HepG2 (cell line): ENCODE data around the gene BCL6B. TPM values are rescaled to one million over a fixed set of nuclear protein-coding genes. Genes with fewer than 3 reads are reported as not detected.

ENCODE experiments used
- IRF2 ChIP-seq: IDR thresholded peaks from 2 replicates; pipeline ENCODE4 v1.6.1; 2018; ENCODE audit warnings: missing genetic modification reagents, missing compliant biosample characterization
- SMAD1 ChIP-seq: sonication (generic); formaldehyde crosslinking; IDR thresholded peaks from 2 replicates; pipeline ENCODE4 v1.4.0; 2020; ENCODE audit warnings: missing genetic modification reagents, low read depth, mild to moderate bottlenecking, borderline replicate concordance
- polyA plus RNA-seq, 8 experiments: library from polyadenylated mRNA; depleted of rRNA in 3 of 8; stranded (reverse) in 7 of 8; unstranded in 1 of 8; fragments of >200 nt; fragmentation: Illumina TruSeq in 4 of 8; extraction: Trizol in 4 of 8; gene quantifications; 2 replicates each; pipeline versions ENCODE4 v1.2.1 to v1.2.3, GENCODE V29; 2011 to 2016; ENCODE audit warnings: low read depth in 4 of 8, missing spikeins in 1 of 8, mixed read lengths in 1 of 8; ENCODE audit not compliant: insufficient read depth in 1 of 8
- total RNA-seq, 5 experiments: library from RNA; depleted of rRNA; stranded (reverse); fragments of >200 nt; fragmentation: Illumina TruSeq; extraction: Trizol; gene quantifications; 2 replicates each; pipeline ENCODE4 v1.2.3, GENCODE V29; 2016; ENCODE audit warnings: low read depth in 1 of 5
- TF ChIP-seq, protein P1 (sequence below): sonication (generic); formaldehyde crosslinking; IDR thresholded peaks from 2 replicates; pipeline ENCODE4; 2020; ENCODE audit warnings: missing genetic modification reagents, mild to moderate bottlenecking, borderline replicate concordance
- TF ChIP-seq, protein P2 (sequence below): sonication (generic); formaldehyde crosslinking; conservative IDR thresholded peaks from 2 replicates; pipeline ENCODE4 v1.8.0; 2022; ENCODE audit warnings: mild to moderate bottlenecking, moderate library complexity, missing genetic modification reagents
- TF ChIP-seq, protein P3 (sequence below), 2 experiments: sonication (generic) in 1 of 2; formaldehyde crosslinking in 1 of 2; IDR thresholded peaks; 2 replicates each; pipeline versions ENCODE4 v1.4.0 to v1.6.1; 2016 to 2020; ENCODE audit warnings: borderline replicate concordance in 1 of 2, low read depth in 1 of 2, mild to moderate bottlenecking in 1 of 2, missing genetic modification reagents in 1 of 2
- TF ChIP-seq, protein P4 (sequence below): sonication (generic); formaldehyde crosslinking; conservative IDR thresholded peaks from 2 replicates; pipeline ENCODE4 v1.8.0; 2022; ENCODE audit warnings: low read depth, missing genetic modification reagents
- TF ChIP-seq, protein P5 (sequence below): sonication (generic); formaldehyde crosslinking; IDR thresholded peaks from 2 replicates; pipeline ENCODE4 v1.4.0; 2020; ENCODE audit warnings: low read depth, mild to moderate bottlenecking, missing genetic modification reagents

Gene BCL6B
- total and polyA plus RNA-seq, 2 of the 13 experiments (the other 11 are each of a cell fraction or from before 2014, with no cell fraction given) = not detected

DNA sequence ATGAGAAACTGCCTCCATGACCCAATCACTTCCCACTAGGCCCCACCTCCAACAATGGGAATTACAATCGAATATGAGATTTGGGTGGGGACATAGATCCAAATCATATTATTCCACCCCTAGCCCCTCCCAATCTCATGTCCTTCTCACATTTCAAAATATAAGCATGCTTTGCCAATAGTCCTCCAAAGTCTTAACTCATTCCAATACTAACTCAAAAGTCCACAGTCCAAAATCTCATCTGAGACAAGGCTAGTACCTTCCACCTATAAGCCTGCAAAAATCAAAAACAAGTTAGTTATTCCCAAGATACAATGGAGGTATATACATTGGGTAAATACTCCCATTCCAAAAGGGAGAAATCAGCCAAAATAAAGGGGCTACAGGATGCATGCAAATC lies 44.3 kb downstream of the BCL6B start (continued):
- no peak for TF ChIP-seq IRF2 (CRISPR knock-in tag)
- TF ChIP-seq, protein P1, sequence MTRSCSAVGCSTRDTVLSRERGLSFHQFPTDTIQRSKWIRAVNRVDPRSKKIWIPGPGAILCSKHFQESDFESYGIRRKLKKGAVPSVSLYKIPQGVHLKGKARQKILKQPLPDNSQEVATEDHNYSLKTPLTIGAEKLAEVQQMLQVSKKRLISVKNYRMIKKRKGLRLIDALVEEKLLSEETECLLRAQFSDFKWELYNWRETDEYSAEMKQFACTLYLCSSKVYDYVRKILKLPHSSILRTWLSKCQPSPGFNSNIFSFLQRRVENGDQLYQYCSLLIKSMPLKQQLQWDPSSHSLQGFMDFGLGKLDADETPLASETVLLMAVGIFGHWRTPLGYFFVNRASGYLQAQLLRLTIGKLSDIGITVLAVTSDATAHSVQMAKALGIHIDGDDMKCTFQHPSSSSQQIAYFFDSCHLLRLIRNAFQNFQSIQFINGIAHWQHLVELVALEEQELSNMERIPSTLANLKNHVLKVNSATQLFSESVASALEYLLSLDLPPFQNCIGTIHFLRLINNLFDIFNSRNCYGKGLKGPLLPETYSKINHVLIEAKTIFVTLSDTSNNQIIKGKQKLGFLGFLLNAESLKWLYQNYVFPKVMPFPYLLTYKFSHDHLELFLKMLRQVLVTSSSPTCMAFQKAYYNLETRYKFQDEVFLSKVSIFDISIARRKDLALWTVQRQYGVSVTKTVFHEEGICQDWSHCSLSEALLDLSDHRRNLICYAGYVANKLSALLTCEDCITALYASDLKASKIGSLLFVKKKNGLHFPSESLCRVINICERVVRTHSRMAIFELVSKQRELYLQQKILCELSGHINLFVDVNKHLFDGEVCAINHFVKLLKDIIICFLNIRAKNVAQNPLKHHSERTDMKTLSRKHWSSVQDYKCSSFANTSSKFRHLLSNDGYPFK (CRISPR knock-in tag) = no peak
- TF ChIP-seq, protein P2, sequence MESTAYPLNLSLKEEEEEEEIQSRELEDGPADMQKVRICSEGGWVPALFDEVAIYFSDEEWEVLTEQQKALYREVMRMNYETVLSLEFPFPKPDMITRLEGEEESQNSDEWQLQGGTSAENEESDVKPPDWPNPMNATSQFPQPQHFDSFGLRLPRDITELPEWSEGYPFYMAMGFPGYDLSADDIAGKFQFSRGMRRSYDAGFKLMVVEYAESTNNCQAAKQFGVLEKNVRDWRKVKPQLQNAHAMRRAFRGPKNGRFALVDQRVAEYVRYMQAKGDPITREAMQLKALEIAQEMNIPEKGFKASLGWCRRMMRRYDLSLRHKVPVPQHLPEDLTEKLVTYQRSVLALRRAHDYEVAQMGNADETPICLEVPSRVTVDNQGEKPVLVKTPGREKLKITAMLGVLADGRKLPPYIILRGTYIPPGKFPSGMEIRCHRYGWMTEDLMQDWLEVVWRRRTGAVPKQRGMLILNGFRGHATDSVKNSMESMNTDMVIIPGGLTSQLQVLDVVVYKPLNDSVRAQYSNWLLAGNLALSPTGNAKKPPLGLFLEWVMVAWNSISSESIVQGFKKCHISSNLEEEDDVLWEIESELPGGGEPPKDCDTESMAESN (CRISPR knock-in tag) = no peak
- TF ChIP-seq, protein P3, sequence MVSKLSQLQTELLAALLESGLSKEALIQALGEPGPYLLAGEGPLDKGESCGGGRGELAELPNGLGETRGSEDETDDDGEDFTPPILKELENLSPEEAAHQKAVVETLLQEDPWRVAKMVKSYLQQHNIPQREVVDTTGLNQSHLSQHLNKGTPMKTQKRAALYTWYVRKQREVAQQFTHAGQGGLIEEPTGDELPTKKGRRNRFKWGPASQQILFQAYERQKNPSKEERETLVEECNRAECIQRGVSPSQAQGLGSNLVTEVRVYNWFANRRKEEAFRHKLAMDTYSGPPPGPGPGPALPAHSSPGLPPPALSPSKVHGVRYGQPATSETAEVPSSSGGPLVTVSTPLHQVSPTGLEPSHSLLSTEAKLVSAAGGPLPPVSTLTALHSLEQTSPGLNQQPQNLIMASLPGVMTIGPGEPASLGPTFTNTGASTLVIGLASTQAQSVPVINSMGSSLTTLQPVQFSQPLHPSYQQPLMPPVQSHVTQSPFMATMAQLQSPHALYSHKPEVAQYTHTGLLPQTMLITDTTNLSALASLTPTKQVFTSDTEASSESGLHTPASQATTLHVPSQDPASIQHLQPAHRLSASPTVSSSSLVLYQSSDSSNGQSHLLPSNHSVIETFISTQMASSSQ (IDR thresholded peaks at IDR 0.05; ENCODE audit: low read depth) = no peak
- TF ChIP-seq, protein P3 (CRISPR knock-in tag; IDR thresholded peaks at IDR 0.05; ENCODE audit: borderline replicate concordance) = no peak
- TF ChIP-seq, protein P4, sequence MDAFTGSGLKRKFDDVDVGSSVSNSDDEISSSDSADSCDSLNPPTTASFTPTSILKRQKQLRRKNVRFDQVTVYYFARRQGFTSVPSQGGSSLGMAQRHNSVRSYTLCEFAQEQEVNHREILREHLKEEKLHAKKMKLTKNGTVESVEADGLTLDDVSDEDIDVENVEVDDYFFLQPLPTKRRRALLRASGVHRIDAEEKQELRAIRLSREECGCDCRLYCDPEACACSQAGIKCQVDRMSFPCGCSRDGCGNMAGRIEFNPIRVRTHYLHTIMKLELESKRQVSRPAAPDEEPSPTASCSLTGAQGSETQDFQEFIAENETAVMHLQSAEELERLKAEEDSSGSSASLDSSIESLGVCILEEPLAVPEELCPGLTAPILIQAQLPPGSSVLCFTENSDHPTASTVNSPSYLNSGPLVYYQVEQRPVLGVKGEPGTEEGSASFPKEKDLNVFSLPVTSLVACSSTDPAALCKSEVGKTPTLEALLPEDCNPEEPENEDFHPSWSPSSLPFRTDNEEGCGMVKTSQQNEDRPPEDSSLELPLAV (CRISPR knock-in tag) = no peak
- no peak for TF ChIP-seq SMAD1 (CRISPR knock-in tag)
- TF ChIP-seq, protein P5, sequence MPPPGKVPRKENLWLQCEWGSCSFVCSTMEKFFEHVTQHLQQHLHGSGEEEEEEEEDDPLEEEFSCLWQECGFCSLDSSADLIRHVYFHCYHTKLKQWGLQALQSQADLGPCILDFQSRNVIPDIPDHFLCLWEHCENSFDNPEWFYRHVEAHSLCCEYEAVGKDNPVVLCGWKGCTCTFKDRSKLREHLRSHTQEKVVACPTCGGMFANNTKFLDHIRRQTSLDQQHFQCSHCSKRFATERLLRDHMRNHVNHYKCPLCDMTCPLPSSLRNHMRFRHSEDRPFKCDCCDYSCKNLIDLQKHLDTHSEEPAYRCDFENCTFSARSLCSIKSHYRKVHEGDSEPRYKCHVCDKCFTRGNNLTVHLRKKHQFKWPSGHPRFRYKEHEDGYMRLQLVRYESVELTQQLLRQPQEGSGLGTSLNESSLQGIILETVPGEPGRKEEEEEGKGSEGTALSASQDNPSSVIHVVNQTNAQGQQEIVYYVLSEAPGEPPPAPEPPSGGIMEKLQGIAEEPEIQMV (CRISPR knock-in tag) = no peak
